ENCODE data around the gene MPRIP. TPM values are rescaled to one million over a fixed set of nuclear protein-coding genes. Genes with fewer than 3 reads are reported as not detected.

Gene MPRIP
- total RNA-seq, 1 experiment from 2014 or later = 199 TPM

GRCh38 chr17:17081304-17081940 is 39.2 kb downstream of the MPRIP start:
- no peak for DNase-seq (ENCODE audit: low read depth in 1 of 2, low spot score in 2 of 2)
- Histone ChIP-seq H3K9me3 (replicated peaks) (no peaks in the 10 kb centered on the region), H3K27me3 (replicated peaks) (no peaks in the 10 kb centered on the region), H3K27ac (no peak overlapping the region), H3K4me3 (no peak overlapping the region), H3K4me1 (replicated peaks) (no peaks in the 10 kb centered on the region), H3K36me3 (peaks cover 94% of the 10 kb centered on the region)

DNA sequence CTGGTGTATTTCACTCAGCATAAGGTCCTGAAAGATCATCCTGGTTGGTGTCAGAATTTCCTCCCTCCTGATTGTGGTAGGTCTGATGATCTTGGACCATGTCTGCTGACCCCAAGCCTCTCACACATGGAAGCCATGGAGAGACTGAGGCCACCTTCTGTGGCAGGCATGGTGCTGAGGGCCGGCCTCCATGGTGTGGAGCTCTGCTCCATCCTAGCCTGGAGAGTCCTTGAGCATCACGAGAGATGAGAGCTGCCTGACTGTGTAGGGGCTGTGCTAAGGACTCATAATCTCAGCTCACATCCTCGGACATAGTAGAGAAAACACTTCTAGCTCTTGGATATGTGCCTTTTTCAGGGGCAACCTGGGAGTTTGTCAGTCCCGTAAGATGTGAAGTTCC is 40.6 kb downstream of the MPRIP start:
- Histone ChIP-seq H3K4me1 (replicated peaks) (no peaks in the 10 kb centered on the region), H3K27ac (no peak overlapping the region), H3K36me3 (peaks cover 95% of the 10 kb centered on the region), H3K4me3 (no peak overlapping the region), H3K27me3 (replicated peaks) (no peaks in the 10 kb centered on the region), H3K9me3 (replicated peaks) (no peaks in the 10 kb centered on the region)
- no peak for DNase-seq (ENCODE audit: low read depth in 1 of 2, low spot score in 2 of 2)

GRCh38 chr17:17084317-17084835 is 42.1 kb downstream of the MPRIP start:
- DNase-seq (ENCODE audit: low read depth in 1 of 2, low spot score in 2 of 2) = no peak
- H3K27me3 ChIP-seq (replicated peaks) = no peaks in the 10 kb centered on the region
- no peak overlapping the region for H3K27ac ChIP-seq
- H3K4me1 ChIP-seq (replicated peaks) = no peaks in the 10 kb centered on the region
- no peaks in the 10 kb centered on the region for H3K9me3 ChIP-seq (replicated peaks)
- no peak overlapping the region for H3K4me3 ChIP-seq
- H3K36me3 ChIP-seq = peaks cover 93% of the 10 kb centered on the region

- H3K27ac ChIP-seq = no peak overlapping the region
- no peaks in the 10 kb centered on the region for H3K9me3 ChIP-seq (replicated peaks)
- no peaks in the 10 kb centered on the region for H3K4me1 ChIP-seq (replicated peaks)
- no peak for DNase-seq (ENCODE audit: low read depth in 1 of 2, low spot score in 2 of 2)
- H3K4me3 ChIP-seq = no peak overlapping the region
- peaks cover 93% of the 10 kb centered on the region for H3K36me3 ChIP-seq
- no peaks in the 10 kb centered on the region for H3K27me3 ChIP-seq (replicated peaks)
Measured at GRCh38 chr17:17084941-17085340, 42.7 kb downstream of the MPRIP start.

DNA sequence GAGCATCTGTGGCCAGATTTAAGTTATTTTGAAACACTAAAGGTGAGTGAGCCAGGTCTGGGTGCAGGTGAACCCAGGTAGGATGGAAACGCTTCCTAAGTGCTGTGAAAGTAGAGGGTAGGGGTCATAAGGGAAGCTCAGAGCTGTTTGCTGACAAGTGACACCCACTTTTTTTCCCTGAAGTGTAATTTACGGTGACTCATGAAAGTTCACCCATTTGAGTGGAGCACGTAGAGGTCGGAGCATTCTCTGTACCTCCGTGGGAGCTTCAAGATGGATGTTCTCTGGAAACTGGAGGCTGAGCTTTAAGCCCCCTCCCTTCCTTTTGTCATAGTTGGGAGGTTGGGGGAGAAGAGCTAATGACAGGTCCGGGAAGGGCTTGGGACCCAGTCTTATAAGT is 44.3 kb downstream of the MPRIP start:
- H3K36me3 ChIP-seq = peaks cover 95% of the 10 kb centered on the region
- H3K4me1 ChIP-seq (replicated peaks) = no peaks in the 10 kb centered on the region
- no peaks in the 10 kb centered on the region for H3K27me3 ChIP-seq (replicated peaks)
- H3K4me3 ChIP-seq = no peak overlapping the region
- H3K27ac ChIP-seq = no peak overlapping the region
- H3K9me3 ChIP-seq (replicated peaks) = no peaks in the 10 kb centered on the region
- no peak for DNase-seq (ENCODE audit: low read depth in 1 of 2, low spot score in 2 of 2)

GRCh38 chr17:17087424-17088015 is 45.3 kb downstream of the MPRIP start:
- H3K4me3 ChIP-seq = no peak overlapping the region
- no peaks in the 10 kb centered on the region for H3K27me3 ChIP-seq (replicated peaks)
- H3K27ac ChIP-seq = no peak overlapping the region
- H3K4me1 ChIP-seq (replicated peaks) = no peaks in the 10 kb centered on the region
- DNase-seq (ENCODE audit: low read depth in 1 of 2, low spot score in 2 of 2) = no peak
- H3K36me3 ChIP-seq = peaks cover 98% of the 10 kb centered on the region
- H3K9me3 ChIP-seq (replicated peaks) = no peaks in the 10 kb centered on the region

DNA sequence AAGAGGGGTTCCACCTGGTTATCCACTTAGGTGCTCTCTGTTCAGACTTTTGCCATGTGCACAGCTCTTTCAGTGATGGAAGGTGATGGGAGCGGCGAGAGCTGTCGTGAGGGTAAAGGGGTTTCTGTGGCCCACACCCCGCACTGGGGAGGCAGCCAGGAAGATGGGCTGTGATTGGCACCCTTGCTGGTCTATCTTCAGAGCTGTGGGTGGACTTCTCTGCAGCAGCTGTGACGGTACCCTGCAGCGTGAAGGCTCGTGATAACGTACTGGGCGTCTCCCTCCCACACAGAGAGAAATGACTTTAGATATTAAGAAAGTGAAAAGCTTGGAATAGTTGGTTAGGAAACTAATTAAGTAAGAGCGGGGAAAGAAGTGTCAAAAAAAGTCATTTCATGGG is 45.8 kb downstream of the MPRIP start:
- Histone ChIP-seq H3K4me1 (replicated peaks) (no peaks in the 10 kb centered on the region), H3K9me3 (replicated peaks) (no peaks in the 10 kb centered on the region), H3K27me3 (replicated peaks) (no peaks in the 10 kb centered on the region), H3K36me3 (peaks cover 92% of the 10 kb centered on the region), H3K4me3 (no peak overlapping the region), H3K27ac (no peak overlapping the region)
- DNase-seq (ENCODE audit: low read depth in 1 of 2, low spot score in 2 of 2) = no peak

GRCh38 chr17:17088541-17089525 is 46.6 kb downstream of the MPRIP start:
- no peak overlapping the region for H3K27ac ChIP-seq
- H3K27me3 ChIP-seq (replicated peaks) = no peaks in the 10 kb centered on the region
- no peak overlapping the region for H3K4me3 ChIP-seq
- no peaks in the 10 kb centered on the region for H3K9me3 ChIP-seq (replicated peaks)
- H3K4me1 ChIP-seq (replicated peaks) = no peaks in the 10 kb centered on the region
- DNase-seq (ENCODE audit: low read depth in 1 of 2, low spot score in 2 of 2) = no peak
- H3K36me3 ChIP-seq = peaks cover 85% of the 10 kb centered on the region

- H3K4me1 ChIP-seq (replicated peaks) = no peaks in the 10 kb centered on the region
- H3K4me3 ChIP-seq = no peak overlapping the region
- no peaks in the 10 kb centered on the region for H3K9me3 ChIP-seq (replicated peaks)
- H3K36me3 ChIP-seq = peaks cover 81% of the 10 kb centered on the region
- no peaks in the 10 kb centered on the region for H3K27me3 ChIP-seq (replicated peaks)
- DNase-seq (ENCODE audit: low read depth in 1 of 2, low spot score in 2 of 2) = no peak
- H3K27ac ChIP-seq = no peak overlapping the region
Measured at GRCh38 chr17:17089796-17090641, 47.8 kb downstream of the MPRIP start.

GRCh38 chr17:17090642-17091103 is 48.4 kb downstream of the MPRIP start:
- no peak for DNase-seq (ENCODE audit: low read depth in 1 of 2, low spot score in 2 of 2)
- Histone ChIP-seq H3K4me3 (no peak overlapping the region), H3K27ac (no peak overlapping the region), H3K27me3 (replicated peaks) (no peaks in the 10 kb centered on the region), H3K36me3 (peaks cover 81% of the 10 kb centered on the region), H3K4me1 (replicated peaks) (no peaks in the 10 kb centered on the region), H3K9me3 (replicated peaks) (no peaks in the 10 kb centered on the region)

DNA sequence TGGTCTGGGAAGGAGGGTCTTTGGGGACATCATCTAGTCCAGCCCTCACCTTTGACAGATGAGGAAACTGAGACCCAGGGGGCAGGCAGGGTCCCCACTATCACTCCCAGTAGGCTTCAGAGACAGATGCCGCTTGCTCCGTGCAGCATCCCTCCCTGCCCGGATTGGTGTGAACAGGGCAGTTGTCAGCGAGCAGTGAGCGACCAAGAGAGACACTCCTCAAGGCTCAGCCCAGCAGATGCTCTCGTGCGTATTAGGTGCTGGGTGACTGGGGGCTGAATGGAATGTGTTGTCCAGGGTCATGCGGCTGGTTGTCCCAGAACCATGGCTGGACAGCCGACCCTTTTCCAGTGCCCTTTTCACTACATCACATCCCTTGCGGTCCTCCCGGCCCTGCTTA is 49.0 kb downstream of the MPRIP start:
- H3K9me3 ChIP-seq (replicated peaks) = no peaks in the 10 kb centered on the region
- DNase-seq (ENCODE audit: low read depth in 1 of 2, low spot score in 2 of 2) = no peak
- no peaks in the 10 kb centered on the region for H3K4me1 ChIP-seq (replicated peaks)

DNA sequence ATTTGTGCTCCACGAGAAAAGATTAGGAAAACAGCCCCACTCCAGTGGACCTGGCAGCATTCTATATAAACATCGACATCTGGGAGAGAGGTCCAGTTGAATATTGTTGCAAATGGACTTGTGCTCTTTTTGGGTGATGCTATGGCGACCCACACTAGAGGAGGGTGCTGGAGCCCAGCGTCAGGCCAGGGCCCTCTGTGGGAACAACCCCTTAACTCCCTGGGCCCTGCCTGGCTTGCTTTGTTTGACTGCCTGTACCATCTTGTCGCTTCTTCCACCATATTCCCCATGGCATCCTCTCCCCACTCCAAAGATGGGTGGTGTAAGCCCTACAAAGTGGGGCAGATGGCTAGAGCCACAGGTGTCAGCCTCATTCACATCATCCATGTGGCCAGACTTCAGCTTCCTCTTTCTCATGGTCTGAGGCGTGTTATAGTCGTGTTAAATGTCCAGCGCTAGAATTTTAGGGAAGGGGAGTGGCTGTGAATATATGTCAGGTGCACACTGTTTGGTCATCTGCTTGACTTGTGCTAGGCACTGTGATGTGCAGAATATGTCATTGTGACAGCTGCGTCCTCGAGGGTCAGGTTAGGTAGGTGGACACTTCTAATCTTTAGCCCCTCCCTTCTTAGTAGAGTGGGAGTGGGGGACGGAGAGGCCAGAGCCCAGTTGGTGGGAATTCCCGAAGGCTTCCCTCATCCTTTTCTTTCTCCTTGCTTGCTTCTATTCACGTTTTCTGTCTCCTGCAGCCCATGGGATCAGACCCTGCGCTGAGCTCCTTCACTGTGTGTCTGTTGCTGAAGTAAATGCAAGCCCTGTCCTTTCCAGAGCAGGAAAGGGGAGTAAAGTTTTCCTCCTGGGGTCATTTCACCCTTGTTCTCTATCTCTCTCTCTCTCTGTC is 49.8 kb downstream of the MPRIP start:
- Histone ChIP-seq H3K27ac (no peak overlapping the region), H3K9me3 (replicated peaks) (no peaks in the 10 kb centered on the region), H3K4me3 (no peak overlapping the region), H3K36me3 (peaks cover 81% of the 10 kb centered on the region), H3K27me3 (replicated peaks) (no peaks in the 10 kb centered on the region), H3K4me1 (replicated peaks) (no peaks in the 10 kb centered on the region)
- DNase-seq (ENCODE audit: low read depth in 1 of 2, low spot score in 2 of 2) = no peak

More for the DNA sequence above, 49.0 kb downstream of the MPRIP start:
- Histone ChIP-seq H3K27ac (no peak overlapping the region), H3K27me3 (replicated peaks) (no peaks in the 10 kb centered on the region), H3K36me3 (peaks cover 81% of the 10 kb centered on the region), H3K4me3 (no peak overlapping the region)

Data from SJSA1 (cell line).